Type B pancreatic cell (in vitro differentiated cells): ENCODE measurements around the gene LINC01488. TPM values are rescaled to one million over a fixed set of nuclear protein-coding genes. Genes with fewer than 3 reads are reported as not detected.

ENCODE experiments used
- DNase-seq: peaks from one replicate; pipeline ENCODE4 v3.0.0; 2021; ENCODE audit warnings: mixed read lengths; ENCODE audit not compliant: unreplicated experiment; ENCODE audit errors: extremely low spot score
- H3K27ac Mint-ChIP-seq: 2 replicates; pipeline ENCODE4 v1.8.0; 2021; ENCODE audit warnings: mild to moderate bottlenecking, mixed read lengths
- H3K27me3 Mint-ChIP-seq: 2 replicates; pipeline ENCODE4 v1.8.0; 2021; ENCODE audit warnings: mixed read lengths
- H3K36me3 Mint-ChIP-seq: 2 replicates; pipeline ENCODE4 v1.8.0; 2021; ENCODE audit warnings: mixed read lengths
- H3K4me1 Mint-ChIP-seq: one replicate; pipeline ENCODE4 v1.8.0; 2021; ENCODE audit warnings: mixed read lengths; ENCODE audit not compliant: unreplicated experiment
- H3K4me3 Mint-ChIP-seq: 2 replicates; pipeline ENCODE4 v1.8.0; 2021; ENCODE audit warnings: mild to moderate bottlenecking, mixed read lengths
- H3K9me3 Mint-ChIP-seq: 2 replicates; pipeline ENCODE4 v1.8.0; 2021; ENCODE audit warnings: mixed read lengths
- CTCF ChIP-seq: fragments of 200-600 bp; sonication (generic); conservative IDR thresholded peaks from 2 replicates; pipeline ENCODE4 v1.5.0; 2021; ENCODE audit warnings: antibody characterized with exemption, mild to moderate bottlenecking
- total RNA-seq: library from RNA; stranded (reverse); gene quantifications from 2 replicates; pipeline ENCODE4 v1.2.1, GENCODE V29; 2021; ENCODE audit warnings: low replicate concordance

LINC01488 gene
- total RNA-seq, 1 donor from 2014 or later, result not detected

- H3K9me3 Mint-ChIP-seq, result no peaks in the 10 kb centered on the region
- DNase-seq, result no peak
- H3K36me3 Mint-ChIP-seq, result no peaks in the 10 kb centered on the region
- H3K27ac Mint-ChIP-seq, result no peak overlapping the region
- peaks cover 13% of the 10 kb centered on the region for H3K27me3 Mint-ChIP-seq
- H3K4me3 Mint-ChIP-seq, result no peak overlapping the region
- TF ChIP-seq CTCF, result no peak
- H3K4me1 Mint-ChIP-seq, result peaks cover 13% of the 10 kb centered on the region
Observed at GRCh38 chr11:69524991-69525411, 43.5 kb downstream of the LINC01488 start.

- Mint-ChIP-seq H3K4me3 (no peak overlapping the region), H3K36me3 (no peaks in the 10 kb centered on the region), H3K9me3 (no peaks in the 10 kb centered on the region), H3K27me3 (peaks cover 10% of the 10 kb centered on the region), H3K4me1 (peaks cover 13% of the 10 kb centered on the region), H3K27ac (no peak overlapping the region)
- DNase-seq, result peak; percentile 44
- TF ChIP-seq CTCF, result no peak
Observed at GRCh38 chr11:69525516-69526452, 44.3 kb downstream of the LINC01488 start.

- DNase-seq, result no peak
- Mint-ChIP-seq H3K4me1 (peaks cover 13% of the 10 kb centered on the region), H3K9me3 (no peaks in the 10 kb centered on the region), H3K36me3 (no peaks in the 10 kb centered on the region), H3K27me3 (peaks cover 14% of the 10 kb centered on the region), H3K27ac (no peak overlapping the region), H3K4me3 (no peak overlapping the region)
- TF ChIP-seq CTCF, result no peak
Observed at GRCh38 chr11:69526453-69526810, 45.0 kb downstream of the LINC01488 start.

- Mint-ChIP-seq H3K4me3 (no peak overlapping the region), H3K36me3 (no peaks in the 10 kb centered on the region), H3K27ac (no peak overlapping the region), H3K27me3 (peaks cover 16% of the 10 kb centered on the region), H3K9me3 (no peaks in the 10 kb centered on the region), H3K4me1 (peaks cover 12% of the 10 kb centered on the region)
- no peak for TF ChIP-seq CTCF
- DNase-seq, result no peak
Observed at GRCh38 chr11:69529001-69529400, 47.5 kb downstream of the LINC01488 start.

GRCh38 chr11:69530278-69531070, 49.0 kb downstream of the LINC01488 start:
- no peaks in the 10 kb centered on the region for H3K36me3 Mint-ChIP-seq
- no peak overlapping the region for H3K27ac Mint-ChIP-seq
- H3K9me3 Mint-ChIP-seq, result no peaks in the 10 kb centered on the region
- peaks cover 12% of the 10 kb centered on the region for H3K27me3 Mint-ChIP-seq
- no peak for DNase-seq
- H3K4me3 Mint-ChIP-seq, result no peak overlapping the region
- no peak for TF ChIP-seq CTCF
- peaks cover 4% of the 10 kb centered on the region for H3K4me1 Mint-ChIP-seq
